PC-9 (cell line): ENCODE results near the gene LIMA1. TPM values are rescaled to one million over a fixed set of nuclear protein-coding genes. Genes with fewer than 3 reads are reported as not detected.

Experiments used
- BruUV-seq: library from RNA; stranded (reverse); fragments of 400-500 nt; replicated peaks from 2 replicates; lab custom pipeline; 2021; lab: Mats Ljungman, UMichigan
- CTCF ChIA-PET: fragments of 300-600 bp; sonication (Branson Sonifier 250); formaldehyde crosslinking; loops from one replicate; lab custom pipeline; 2022; ENCODE audit warnings: antibody characterized with exemption; lab: Charles Lee
- POLR2A ChIA-PET: fragments of 300-600 bp; sonication (Branson Sonifier 250); formaldehyde crosslinking; loops from one replicate; lab custom pipeline; 2022; ENCODE audit warnings: antibody characterized with exemption; ENCODE audit not compliant: unreplicated experiment; lab: Charles Lee
- DNase-seq, 2 experiments: peaks; one replicate each; pipeline versions ENCODE4 v3.0.0 to v3.0.0-alpha.2; 2015 to 2022; ENCODE audit warnings: mixed read lengths in 1 of 2
- H2AFZ ChIP-seq: fragments of 200-600 bp; sonication (generic); 2 replicates; pipeline ENCODE4 v1.8.1; 2017; ENCODE audit warnings: antibody characterized with exemption
- H3F3A ChIP-seq: fragments of 200-600 bp; sonication (generic); 2 replicates; pipeline ENCODE4 v1.8.1; 2017; ENCODE audit warnings: antibody characterized with exemption, mild to moderate bottlenecking, low read depth; ENCODE audit not compliant: insufficient read depth
- H3K27ac ChIP-seq: fragments of 200-600 bp; sonication (generic); 2 replicates; pipeline ENCODE4 v1.6.1; 2016; ENCODE audit warnings: mixed run types
- H3K27me3 ChIP-seq: fragments of 200-600 bp; sonication (generic); 2 replicates; pipeline ENCODE4 v1.6.1; 2016; ENCODE audit warnings: low read depth, mixed run types; ENCODE audit not compliant: insufficient read depth
- H3K36me3 ChIP-seq: fragments of 200-600 bp; sonication (generic); 2 replicates; pipeline ENCODE4 v1.6.1; 2016; ENCODE audit warnings: low read depth, mixed run types
- H3K4me1 ChIP-seq: fragments of 200-600 bp; sonication (generic); replicated peaks from 2 replicates; pipeline ENCODE4 v1.6.1; 2016; ENCODE audit warnings: mixed run types; ENCODE audit not compliant: insufficient read depth
- H3K4me2 ChIP-seq: fragments of 200-600 bp; sonication (generic); 2 replicates; pipeline ENCODE4 v1.6.1; 2017; ENCODE audit warnings: mixed run types
- H3K4me3 ChIP-seq: fragments of 200-600 bp; sonication (generic); 2 replicates; pipeline ENCODE4 v1.6.1; 2016; ENCODE audit warnings: mixed run types
- H3K79me2 ChIP-seq: fragments of 200-600 bp; sonication (generic); 2 replicates; pipeline ENCODE4 v1.6.1; 2017; ENCODE audit warnings: low read depth, mixed run types
- H3K9me2 ChIP-seq: fragments of 200-600 bp; sonication (generic); 2 replicates; pipeline ENCODE4 v1.8.1; 2017; ENCODE audit warnings: mild to moderate bottlenecking; ENCODE audit not compliant: insufficient read depth
- H3K9me3 ChIP-seq: fragments of 200-600 bp; sonication (generic); 2 replicates; pipeline ENCODE4 v1.8.1; 2016; ENCODE audit warnings: low read depth; ENCODE audit not compliant: insufficient read depth
- H4K20me1 ChIP-seq: fragments of 200-600 bp; sonication (generic); 2 replicates; pipeline ENCODE4 v1.8.1; 2017; ENCODE audit not compliant: insufficient read depth
- EZH2 ChIP-seq: fragments of 200-600 bp; sonication (generic); IDR thresholded peaks from 2 replicates; pipeline ENCODE4 v1.8.0; 2017; ENCODE audit warnings: antibody characterized with exemption, low read depth
- intact Hi-C: fragments of 100-400 bp; cut with micrococcal nuclease; formaldehyde crosslinking; loops from one replicate; pipeline ENCODE4 v1.10.0; 2022; ENCODE audit not compliant: unreplicated experiment
- total RNA-seq: library from RNA; stranded (reverse); gene quantifications from 2 replicates; pipeline ENCODE4 v1.2.3, GENCODE V29; 2021
- TF ChIP-seq, protein P1 (sequence below): fragments of 200-600 bp; sonication (generic); conservative IDR thresholded peaks from 2 replicates; pipeline ENCODE4 v1.6.1; 2017; ENCODE audit warnings: mixed run types, antibody characterized with exemption, mild to moderate bottlenecking, moderate library complexity

The LIMA1 gene
- total RNA-seq, 1 experiment from 2014 or later = 98.6 TPM

DNA sequence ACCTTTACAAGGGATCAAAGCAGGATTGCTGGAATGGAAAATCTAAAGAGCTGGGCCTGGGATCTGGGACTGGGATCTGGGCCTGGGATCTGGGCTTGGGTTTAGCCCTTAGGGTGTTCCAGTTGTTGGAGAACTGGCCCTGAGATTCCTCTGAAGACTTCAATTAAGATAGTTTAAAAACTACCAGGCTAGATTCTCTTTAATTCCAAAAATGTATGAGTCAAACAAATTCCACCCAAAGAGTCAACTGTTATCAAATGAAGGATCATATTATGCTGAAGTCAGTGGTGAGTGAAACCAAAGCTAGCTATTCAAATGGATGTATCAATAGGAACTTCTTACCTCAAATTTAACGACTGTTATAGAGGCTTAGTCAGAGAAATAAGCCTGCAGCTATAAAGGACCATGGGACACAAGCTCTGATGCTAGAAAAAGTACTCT, 40.5 kb downstream of the LIMA1 start:
- Histone ChIP-seq H3K4me3 (peak overlapping the region; percentile 9; the same call in 1 of the 2 replicates), H3F3A (peaks cover 67% of the 10 kb centered on the region), H3K36me3 (peaks cover 28% of the 10 kb centered on the region), H2AFZ (no peak overlapping the region), H3K27me3 (no peaks in the 10 kb centered on the region), H3K9me2 (no peaks in the 10 kb centered on the region), H3K27ac (peak overlapping the region; percentile 98), H3K4me1 (peaks cover 91% of the 10 kb centered on the region), H3K4me2 (peak overlapping the region; percentile 78), H3K9me3 (no peaks in the 10 kb centered on the region), H4K20me1 (no peaks in the 10 kb centered on the region), H3K79me2 (peaks cover 57% of the 10 kb centered on the region)
- peak in 1 of 2 experiments; percentile 93 for DNase-seq
- intact Hi-C loops = loop anchor here (1.0 to 10.0 kb wide), 4 partner anchors 12 to 162 kb away; partner anchors contain the start of gene LARP4
- no TSS peak for BruUV-seq
- ChIA-PET POLR2A (interaction anchor here (0.6 to 1.2 kb wide), 8 partner anchors 11 to 414 kb away, joined by 3 to 8 read pairs (median 6); partner anchors contain the start of genes LIMA1 and NCKAP5L), CTCF (interaction anchor here (0.5 to 1.0 kb wide), 5 partner anchors 7 to 132 kb away, joined by 3 to 4 read pairs (median 4); partner anchors contain the start of gene LIMA1)
- TF ChIP-seq, protein P1, sequence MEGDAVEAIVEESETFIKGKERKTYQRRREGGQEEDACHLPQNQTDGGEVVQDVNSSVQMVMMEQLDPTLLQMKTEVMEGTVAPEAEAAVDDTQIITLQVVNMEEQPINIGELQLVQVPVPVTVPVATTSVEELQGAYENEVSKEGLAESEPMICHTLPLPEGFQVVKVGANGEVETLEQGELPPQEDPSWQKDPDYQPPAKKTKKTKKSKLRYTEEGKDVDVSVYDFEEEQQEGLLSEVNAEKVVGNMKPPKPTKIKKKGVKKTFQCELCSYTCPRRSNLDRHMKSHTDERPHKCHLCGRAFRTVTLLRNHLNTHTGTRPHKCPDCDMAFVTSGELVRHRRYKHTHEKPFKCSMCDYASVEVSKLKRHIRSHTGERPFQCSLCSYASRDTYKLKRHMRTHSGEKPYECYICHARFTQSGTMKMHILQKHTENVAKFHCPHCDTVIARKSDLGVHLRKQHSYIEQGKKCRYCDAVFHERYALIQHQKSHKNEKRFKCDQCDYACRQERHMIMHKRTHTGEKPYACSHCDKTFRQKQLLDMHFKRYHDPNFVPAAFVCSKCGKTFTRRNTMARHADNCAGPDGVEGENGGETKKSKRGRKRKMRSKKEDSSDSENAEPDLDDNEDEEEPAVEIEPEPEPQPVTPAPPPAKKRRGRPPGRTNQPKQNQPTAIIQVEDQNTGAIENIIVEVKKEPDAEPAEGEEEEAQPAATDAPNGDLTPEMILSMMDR = no peak
- no peak for TF ChIP-seq EZH2

- H3F3A ChIP-seq = peaks cover 60% of the 10 kb centered on the region
- no TSS peak for BruUV-seq
- POLR2A ChIA-PET = interaction anchor here (0.5 to 0.8 kb wide), 8 partner anchors 18 to 236 kb away, joined by 3 to 8 read pairs (median 5); no protein-coding TSS in a partner anchor
Observed at GRCh38 chr12:50241178-50241577, 42.1 kb downstream of the LIMA1 start.

GRCh38 chr12:50240792-50241114, 42.6 kb downstream of the LIMA1 start:
- H2AFZ ChIP-seq = no peak overlapping the region
- H3K27ac ChIP-seq = peak overlapping the region; percentile 98
- intact Hi-C loops = loop anchor here (5.0 to 10.0 kb wide), 2 partner anchors 72 to 164 kb away; partner anchors contain the start of gene LARP4
- H3K4me3 ChIP-seq = peak overlapping the region; percentile 19; the same call in 1 of the 2 replicates
- TF ChIP-seq EZH2 = no peak
- TF ChIP-seq, protein P1 = no peak
- POLR2A ChIA-PET = interaction anchor here (0.6 to 0.7 kb wide), 3 partner anchors 19 to 53 kb away, joined by 3 to 7 read pairs (median 5); no protein-coding TSS in a partner anchor
- H3K36me3 ChIP-seq = peaks cover 36% of the 10 kb centered on the region
- H3K9me2 ChIP-seq = no peaks in the 10 kb centered on the region
- peaks cover 73% of the 10 kb centered on the region for H3K4me1 ChIP-seq
- H3K4me2 ChIP-seq = peak overlapping the region; percentile 78
- DNase-seq = peak in 1 of 2 experiments; percentile 55
- CTCF ChIA-PET = no interaction called here
- H3K9me3 ChIP-seq = no peaks in the 10 kb centered on the region
- no TSS peak for BruUV-seq
- H3K27me3 ChIP-seq = no peaks in the 10 kb centered on the region
- H4K20me1 ChIP-seq = no peaks in the 10 kb centered on the region
- H3F3A ChIP-seq = peaks cover 60% of the 10 kb centered on the region
- peaks cover 61% of the 10 kb centered on the region for H3K79me2 ChIP-seq

More at GRCh38 chr12:50241178-50241577, 42.1 kb downstream of the LIMA1 start:
- Histone ChIP-seq H3K9me2 (no peaks in the 10 kb centered on the region), H3K27ac (peak overlapping the region; percentile 98), H2AFZ (no peak overlapping the region), H3K27me3 (no peaks in the 10 kb centered on the region), H3K9me3 (no peaks in the 10 kb centered on the region), H3K4me1 (peaks cover 75% of the 10 kb centered on the region), H4K20me1 (no peaks in the 10 kb centered on the region), H3K79me2 (peaks cover 64% of the 10 kb centered on the region), H3K4me2 (peak overlapping the region; percentile 78), H3K4me3 (peak overlapping the region; percentile 38; the same call in 1 of the 2 replicates), H3K36me3 (peaks cover 36% of the 10 kb centered on the region)
- intact Hi-C loops = loop anchor here (5.0 to 10.0 kb wide), 2 partner anchors 71 to 164 kb away; partner anchors contain the start of gene LARP4
- TF ChIP-seq EZH2 = no peak
- TF ChIP-seq, protein P1 = no peak
- peak in 1 of 2 experiments; percentile 91 for DNase-seq
- CTCF ChIA-PET = interaction anchor here (0.6 kb wide), 1 partner anchor 63 kb away, joined by 8 read pairs; no protein-coding TSS in a partner anchor
